ENCODE results near the gene LRRIQ1. TPM values are rescaled to one million over a fixed set of nuclear protein-coding genes. Genes with fewer than 3 reads are reported as not detected.

The LRRIQ1 gene
- total RNA-seq, 1 donor from 2014 or later = 0.67 TPM

- H3K27me3 ChIP-seq = peaks cover 97% of the 10 kb centered on the region
- H3K9me3 ChIP-seq = no peaks in the 10 kb centered on the region
- ATAC-seq (no peak), DNase-seq (no peak)
- intact Hi-C loops (cut with DNase I) = no loop called here
- no peaks in the 10 kb centered on the region for H3K36me3 ChIP-seq
- no peak overlapping the region for H3K4me3 ChIP-seq
- no peak for TF ChIP-seq CTCF (IDR thresholded peaks at IDR 0.05)
- peaks cover 11% of the 10 kb centered on the region for H3K4me1 ChIP-seq
- no peak overlapping the region for H3K27ac ChIP-seq
These were observed 242.7 kb downstream of the LRRIQ1 start for GRCh38 chr12:85278598-85279448.

- ATAC-seq = peak; percentile 54
- H3K4me1 ChIP-seq = peaks cover 11% of the 10 kb centered on the region
- H3K9me3 ChIP-seq = no peaks in the 10 kb centered on the region
- intact Hi-C loops (cut with DNase I) = no loop called here
- H3K36me3 ChIP-seq = no peaks in the 10 kb centered on the region
- DNase-seq = no peak
- peaks cover 96% of the 10 kb centered on the region for H3K27me3 ChIP-seq
- H3K27ac ChIP-seq = no peak overlapping the region
- TF ChIP-seq CTCF (IDR thresholded peaks at IDR 0.05) = no peak
- no peak overlapping the region for H3K4me3 ChIP-seq
These were observed 243.5 kb downstream of the LRRIQ1 start for GRCh38 chr12:85279449-85280164.

DNA sequence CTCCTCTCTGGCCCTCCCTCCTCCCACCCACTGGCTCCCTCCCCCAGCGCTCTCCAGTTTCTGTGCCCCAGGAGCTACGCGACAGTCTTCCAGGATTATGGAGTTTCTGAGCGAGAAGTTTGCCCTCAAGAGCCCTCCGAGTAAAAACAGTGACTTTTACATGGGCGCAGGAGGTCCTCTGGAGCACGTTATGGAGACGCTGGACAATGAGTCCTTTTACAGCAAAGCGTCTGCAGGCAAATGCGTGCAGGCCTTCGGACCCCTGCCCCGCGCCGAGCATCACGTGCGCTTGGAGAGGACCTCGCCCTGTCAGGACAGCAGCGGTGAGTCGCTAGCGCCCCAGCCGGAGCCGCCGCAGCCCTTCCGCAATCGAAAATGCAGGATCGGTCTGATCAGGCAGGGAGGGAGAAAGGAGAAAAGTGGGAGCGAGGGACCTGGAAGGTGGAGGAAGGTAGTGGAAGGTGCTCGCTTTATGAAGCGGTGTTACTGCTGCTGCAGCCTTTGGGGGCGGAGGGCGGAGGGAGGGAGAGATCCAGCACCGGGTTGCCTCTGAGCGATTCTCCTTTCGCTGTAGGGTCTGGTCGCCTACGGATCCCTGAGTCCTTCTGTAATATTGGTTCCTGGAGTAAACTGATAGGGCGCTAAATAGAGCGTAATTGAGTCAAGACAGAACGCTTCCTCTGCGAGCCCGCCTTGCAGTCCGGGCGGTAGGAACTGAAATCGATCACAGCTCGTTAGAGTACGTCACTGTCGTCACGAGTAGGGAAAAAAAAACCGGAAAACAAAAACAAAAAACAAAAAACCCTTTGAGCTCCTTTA is 244.2 kb downstream of the LRRIQ1 start, which contains the start of gene ALX1:
Gene ALX1, plus strand, starts transcription at position 56 of the 819 bp plus-strand sequence. Its CDS starts 42 bp downstream, at position 98.
- Histone ChIP-seq H3K9me3 (no peaks in the 10 kb centered on the region), H3K27me3 (peaks cover 97% of the 10 kb centered on the region), H3K36me3 (no peaks in the 10 kb centered on the region), H3K27ac (no peak within 1 kb of the TSS), H3K4me1 (peaks cover 11% of the 10 kb centered on the region), H3K4me3 (peak within 1 kb of the TSS; percentile 33)
- intact Hi-C loops (cut with DNase I) = no loop called here
- peak; percentile 53 for ATAC-seq
- no peak for TF ChIP-seq CTCF (IDR thresholded peaks at IDR 0.05)
- peak; percentile 65 for DNase-seq

DNA sequence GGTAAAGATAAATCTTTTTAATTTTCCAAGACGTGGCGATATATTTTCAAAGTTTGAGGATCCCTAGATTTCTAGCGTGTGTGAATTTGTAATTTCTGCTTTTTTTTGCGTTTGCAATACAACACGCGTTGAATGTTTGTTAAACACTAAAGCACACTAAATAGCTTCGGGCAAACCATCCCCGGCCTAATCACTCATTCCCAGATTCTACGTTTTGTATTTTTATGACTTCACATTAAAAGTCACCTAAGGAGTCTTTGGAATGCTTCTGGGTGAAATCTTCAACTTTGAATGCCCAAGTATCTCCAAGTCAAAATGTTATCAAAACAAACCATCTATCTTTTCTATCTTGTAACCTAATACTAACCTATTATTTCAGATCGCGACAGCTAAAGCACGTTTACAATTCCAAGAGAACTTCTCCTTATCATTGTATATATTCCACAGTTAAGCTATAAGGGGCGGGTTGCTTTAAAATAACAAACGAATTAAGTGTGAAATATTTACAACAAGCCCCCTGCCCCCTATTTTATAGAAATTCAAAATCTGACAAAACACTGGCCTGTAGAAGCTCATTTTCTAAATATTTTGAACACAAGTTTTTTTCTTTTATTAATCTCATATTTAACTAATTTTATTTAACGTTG is 245.0 kb downstream of the LRRIQ1 start:
- Histone ChIP-seq H3K4me1 (peaks cover 11% of the 10 kb centered on the region), H3K27ac (no peak overlapping the region), H3K27me3 (peaks cover 97% of the 10 kb centered on the region), H3K4me3 (peak overlapping the region; percentile 33), H3K9me3 (no peaks in the 10 kb centered on the region), H3K36me3 (no peaks in the 10 kb centered on the region)
- no peak for DNase-seq
- TF ChIP-seq CTCF (IDR thresholded peaks at IDR 0.05) = no peak
- ATAC-seq = no peak
- intact Hi-C loops (cut with DNase I) = no loop called here
